Measurements from ENCODE around the gene CORIN. TPM values are rescaled to one million over a fixed set of nuclear protein-coding genes. Genes with fewer than 3 reads are reported as not detected.

CORIN gene
- total and polyA plus RNA-seq, 2 of the 13 experiments (the other 11 are each of a cell fraction or from before 2014, with no cell fraction given): 0.84 to 1.2 TPM

DNA sequence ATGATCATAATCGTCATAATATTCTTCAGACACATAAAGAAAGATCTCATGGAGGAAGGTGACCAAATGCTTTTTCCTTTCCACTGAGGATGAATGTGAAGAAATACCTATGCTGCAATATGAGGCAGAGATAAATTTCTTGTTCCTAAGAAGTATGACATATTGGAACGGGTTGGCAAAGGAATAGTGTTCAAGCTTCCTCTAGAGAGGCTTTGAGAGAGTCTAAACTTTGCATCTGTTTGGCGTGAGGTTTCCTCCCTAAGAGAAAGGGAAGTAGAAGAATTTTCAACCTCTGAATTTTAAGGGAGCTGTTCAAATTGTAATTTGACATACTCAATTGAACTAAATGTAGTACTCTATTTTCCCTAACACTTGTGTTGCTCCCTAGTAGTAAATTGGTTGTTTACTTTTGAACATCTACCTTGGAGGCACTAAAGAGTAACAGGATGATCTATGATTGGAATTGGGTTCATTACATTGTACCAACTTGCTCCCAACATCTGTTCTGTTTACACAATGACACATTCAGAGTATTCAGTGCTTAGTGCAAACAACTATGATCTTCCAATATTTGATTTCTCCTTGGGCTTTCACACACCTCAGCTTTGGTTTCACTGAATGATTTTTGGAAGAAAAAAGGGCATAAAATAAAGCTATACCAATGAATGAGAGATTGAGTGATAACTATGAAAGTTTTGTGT, 122.0 kb downstream of the CORIN start (continued):
- TF ChIP-seq ZNF570 (CRISPR knock-in tag; IDR thresholded peaks at IDR 0.05; ENCODE audit: borderline replicate concordance): no peak

DNA sequence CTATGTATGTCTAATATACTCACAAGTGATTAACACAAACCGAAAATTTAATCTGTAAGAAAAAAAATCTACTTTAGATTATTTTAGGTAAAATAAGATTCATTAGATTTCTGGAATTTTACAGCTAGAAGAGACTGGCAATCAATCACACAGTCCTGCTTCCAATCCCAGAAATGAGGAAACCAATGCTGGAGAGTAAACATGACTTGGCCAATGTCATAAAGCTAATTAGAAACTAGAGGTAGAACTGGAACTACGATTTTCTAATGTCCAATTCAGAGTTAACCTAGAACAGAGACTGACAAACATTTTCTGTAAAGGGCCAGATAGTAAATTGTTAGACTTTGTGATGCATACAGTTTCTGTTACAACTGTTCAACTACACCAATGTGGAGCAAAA, 123.6 kb downstream of the CORIN start:
- Histone ChIP-seq H4K20me1 (ENCODE audit: insufficient read depth, low read length) (no peaks in the 10 kb centered on the region), H2AFZ (ENCODE audit: low read length) (no peak overlapping the region), H3K79me2 (ENCODE audit: insufficient read depth, low read length) (no peaks in the 10 kb centered on the region), H3K27me3 (ENCODE audit: control insufficient read depth in 1 of 2, insufficient read depth in 2 of 2, low read length in 2 of 2) (peaks cover 0 to 7% of the 10 kb centered on the region in 2 experiments; a peak in 2 of 5 replicates), H3K4me3 (replicated peaks in 1 of 3; ENCODE audit: insufficient read depth in 1 of 3, low read depth in 2 of 3, low read length in 3 of 3) (no peak overlapping the region), H3K27ac (ENCODE audit: extremely low read length, insufficient read depth, low read length) (no peak overlapping the region), H3K36me3 (replicated peaks in 1 of 2; ENCODE audit: control insufficient read depth in 1 of 2, insufficient read depth in 2 of 2, low read length in 2 of 2) (no peaks in the 10 kb centered on the region), H3K9ac (ENCODE audit: insufficient read depth, low read depth, low read length) (no peak overlapping the region), H3K4me1 (ENCODE audit: insufficient read depth, low read length) (peaks cover 10% of the 10 kb centered on the region), H3K4me2 (ENCODE audit: low read depth, low read length) (no peak overlapping the region), H3K9me3 (ENCODE audit: low read length) (no peaks in the 10 kb centered on the region)
- no peak for FAIRE-seq
- DNase-seq (ENCODE audit: low spot score): no peak
- intact Hi-C loops (cut with micrococcal nuclease; ENCODE audit: unreplicated experiment) (no loop called here), in situ Hi-C loops (cut with HindIII; ENCODE audit: extremely low pct_ligation_motif_present, low pct_unique_long_range_greater_than_20kb) (loop anchor here (25.0 kb wide), 1 partner anchor 373 kb away; no protein-coding TSS in a partner anchor)
- 14% methylated on average over 2 of the region's 2 CpGs for WGBS (ENCODE audit: low lambda C conversion rate)
- CTCF ChIA-PET (ENCODE audit: low intra/inter-chr PET ratio, low total read pairs): no interaction called here
- TF ChIP-seq NFKB2 (CRISPR knock-in tag; IDR thresholded peaks at IDR 0.05; ENCODE audit: borderline replicate concordance) (no peak), SMARCC2 (IDR thresholded peaks at IDR 0.05) (no peak)
- TF ChIP-seq, protein P1, sequence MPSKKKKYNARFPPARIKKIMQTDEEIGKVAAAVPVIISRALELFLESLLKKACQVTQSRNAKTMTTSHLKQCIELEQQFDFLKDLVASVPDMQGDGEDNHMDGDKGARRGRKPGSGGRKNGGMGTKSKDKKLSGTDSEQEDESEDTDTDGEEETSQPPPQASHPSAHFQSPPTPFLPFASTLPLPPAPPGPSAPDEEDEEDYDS (CRISPR knock-in tag; IDR thresholded peaks at IDR 0.05): no peak
- BruUV-seq (replicated peaks): no TSS peak
- no peak for ATAC-seq
- POLR2A ChIA-PET: interaction anchor here (1.1 kb wide), 1 partner anchor 9 kb away, joined by 3 read pairs; no protein-coding TSS in a partner anchor

All from HepG2 (cell line).